Activated CD4-positive, alpha-beta T cell treated with anti-CD3 and anti-CD28 coated beads for 36 hours (primary cell): ENCODE data around the gene FAM170B. TPM values are rescaled to one million over a fixed set of nuclear protein-coding genes. Genes with fewer than 3 reads are reported as not detected.

Experiments
- ATAC-seq: fragments of 200-7000 bp; cut with Tn5 transposase; one replicate; pipeline ENCODE4 v1.10.0; 2021; ENCODE audit warnings: mild to moderate bottlenecking, moderate library complexity
- CTCF ChIA-PET: fragments of 350-600 bp; sonication (Branson Sonifier 250); formaldehyde crosslinking; loops from one replicate; lab custom pipeline; 2021; ENCODE audit warnings: antibody characterized with exemption; lab: Charles Lee
- POLR2A ChIA-PET: fragments of 350-600 bp; sonication (Branson Sonifier 250); formaldehyde crosslinking; loops from one replicate; lab custom pipeline; 2021; ENCODE audit warnings: antibody characterized with exemption, inconsistent platforms; lab: Charles Lee
- DNase-seq: peaks from one replicate; pipeline ENCODE4 v3.0.0-alpha.2; 2020
- H3K27ac Mint-ChIP-seq: one replicate; pipeline ENCODE4 v1.8.0; 2021; ENCODE audit warnings: mixed read lengths
- H3K27me3 Mint-ChIP-seq: one replicate; pipeline ENCODE4 v1.8.0; 2021; ENCODE audit warnings: mixed read lengths
- H3K36me3 Mint-ChIP-seq: one replicate; pipeline ENCODE4 v1.8.0; 2021; ENCODE audit warnings: low read depth, mixed read lengths
- H3K4me1 Mint-ChIP-seq: one replicate; pipeline ENCODE4 v1.8.0; 2021; ENCODE audit warnings: mixed read lengths
- H3K4me3 Mint-ChIP-seq: one replicate; pipeline ENCODE4 v1.8.0; 2021; ENCODE audit warnings: mild to moderate bottlenecking, moderate library complexity, mixed read lengths
- H3K9me3 Mint-ChIP-seq: one replicate; pipeline ENCODE4 v1.8.0; 2021; ENCODE audit warnings: low read depth, mixed read lengths
- intact Hi-C, 2 experiments: fragments of 100-400 bp; cut with DNase I in 1 of 2; cut with micrococcal nuclease in 1 of 2; formaldehyde crosslinking; loops; one replicate each; pipeline versions ENCODE4 v1.14.2 to v1.15.1; 2022 to 2024; cut with DNase I, micrococcal nuclease
- total RNA-seq, 2 experiments: library from RNA; stranded (reverse); gene quantifications; one replicate each; pipeline ENCODE4 v1.2.3, GENCODE V29; 2021

FAM170B gene
- total RNA-seq, 2 experiments from 2014 or later = not detected

GRCh38 chr10:49161411-49161997, 27.7 kb upstream of the FAM170B start:
- no peaks in the 10 kb centered on the region for H3K9me3 Mint-ChIP-seq
- ChIA-PET POLR2A (no interaction called here), CTCF (interaction anchor here (0.7 to 0.8 kb wide), 3 partner anchors 137 to 556 kb away, joined by 3 read pairs; no protein-coding TSS in a partner anchor)
- H3K27ac Mint-ChIP-seq = no peak overlapping the region
- DNase-seq (no peak), ATAC-seq (no peak)
- intact Hi-C loops = loop anchor here in 1 of 2 experiments (5.0 kb wide), 1 partner anchor 84 kb away; no protein-coding TSS in a partner anchor
- H3K4me3 Mint-ChIP-seq = no peak overlapping the region
- peaks cover 8% of the 10 kb centered on the region for H3K4me1 Mint-ChIP-seq
- no peaks in the 10 kb centered on the region for H3K36me3 Mint-ChIP-seq
- H3K27me3 Mint-ChIP-seq = peaks cover 4% of the 10 kb centered on the region

- Mint-ChIP-seq H3K4me3 (no peak overlapping the region), H3K4me1 (peaks cover 6% of the 10 kb centered on the region), H3K9me3 (no peaks in the 10 kb centered on the region), H3K27me3 (peaks cover 4% of the 10 kb centered on the region), H3K27ac (no peak overlapping the region), H3K36me3 (no peaks in the 10 kb centered on the region)
- ATAC-seq (no peak), DNase-seq (no peak)
- CTCF ChIA-PET = interaction anchor here (0.7 kb wide), 1 partner anchor 136 kb away, joined by 3 read pairs; no protein-coding TSS in a partner anchor
- POLR2A ChIA-PET = no interaction called here
- intact Hi-C loops = loop anchor here in 1 of 2 experiments (5.0 kb wide), 1 partner anchor 84 kb away; no protein-coding TSS in a partner anchor
Measured at GRCh38 chr10:49160814-49161213, 27.0 kb upstream of the FAM170B start.

- Mint-ChIP-seq H3K4me3 (no peak overlapping the region), H3K9me3 (no peaks in the 10 kb centered on the region), H3K36me3 (no peaks in the 10 kb centered on the region), H3K27me3 (peaks cover 4% of the 10 kb centered on the region), H3K27ac (no peak overlapping the region), H3K4me1 (peaks cover 6% of the 10 kb centered on the region)
- intact Hi-C loops = loop anchor here in 1 of 2 experiments (5.0 kb wide), 1 partner anchor 83 kb away; no protein-coding TSS in a partner anchor
- ATAC-seq (no peak), DNase-seq (no peak)
- ChIA-PET POLR2A (no interaction called here), CTCF (interaction anchor here (0.8 kb wide), 1 partner anchor 639 kb away, joined by 3 read pairs; no protein-coding TSS in a partner anchor)
Measured at GRCh38 chr10:49160110-49160509, 26.3 kb upstream of the FAM170B start.

DNA sequence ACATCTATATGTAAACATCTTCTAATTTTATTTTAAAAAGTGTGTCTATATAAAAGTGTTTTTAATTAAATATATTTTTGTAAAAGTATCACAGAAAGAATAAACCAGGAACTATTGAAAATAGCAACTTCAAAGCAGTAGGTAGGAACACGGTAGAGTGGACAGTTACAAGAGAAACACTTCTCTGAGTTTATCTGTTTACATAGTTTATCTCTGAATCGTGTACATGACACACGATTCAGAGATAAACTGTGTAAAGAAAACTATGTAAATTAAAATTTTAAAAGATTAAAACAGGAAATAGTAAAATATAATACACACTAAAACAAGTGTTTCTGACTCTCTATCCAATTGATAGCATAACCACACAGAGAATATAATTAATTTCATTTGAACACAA, 25.1 kb upstream of the FAM170B start:
- ATAC-seq (no peak), DNase-seq (no peak)
- H3K9me3 Mint-ChIP-seq = no peaks in the 10 kb centered on the region
- ChIA-PET POLR2A (no interaction called here), CTCF (no interaction called here)
- H3K27ac Mint-ChIP-seq = no peak overlapping the region
- H3K4me1 Mint-ChIP-seq = no peaks in the 10 kb centered on the region
- H3K27me3 Mint-ChIP-seq = peaks cover 4% of the 10 kb centered on the region
- intact Hi-C loops = no loop called here
- no peak overlapping the region for H3K4me3 Mint-ChIP-seq
- no peaks in the 10 kb centered on the region for H3K36me3 Mint-ChIP-seq

- POLR2A ChIA-PET = no interaction called here
- CTCF ChIA-PET = interaction anchor here (0.7 kb wide), 1 partner anchor 625 kb away, joined by 3 read pairs; no protein-coding TSS in a partner anchor
Measured at GRCh38 chr10:49158404-49158803, 24.6 kb upstream of the FAM170B start.

DNA sequence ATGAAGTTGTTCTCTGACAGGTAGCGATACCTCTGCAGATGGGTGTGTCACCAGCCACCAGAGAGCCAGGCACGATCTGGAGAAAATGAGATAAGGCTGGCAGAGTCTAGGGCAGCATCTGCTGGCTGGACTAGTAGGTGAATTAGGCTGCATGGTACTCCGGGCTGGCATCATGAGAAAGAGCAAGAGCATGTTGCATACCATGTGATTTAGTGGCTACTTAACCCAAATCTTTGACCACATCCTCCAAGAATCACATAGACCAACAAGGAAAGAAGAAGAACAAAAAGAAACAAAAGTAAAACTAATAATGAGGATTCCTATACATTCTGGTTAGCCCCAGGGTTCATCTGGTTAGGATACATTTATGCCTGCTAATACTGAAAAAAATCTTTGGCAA, 23.4 kb upstream of the FAM170B start:
- peaks cover 4% of the 10 kb centered on the region for H3K27me3 Mint-ChIP-seq
- ATAC-seq (no peak), DNase-seq (no peak)
- H3K9me3 Mint-ChIP-seq = no peaks in the 10 kb centered on the region
- intact Hi-C loops = no loop called here
- H3K4me1 Mint-ChIP-seq = no peaks in the 10 kb centered on the region
- ChIA-PET CTCF (no interaction called here), POLR2A (no interaction called here)
- no peak overlapping the region for H3K4me3 Mint-ChIP-seq
- no peak overlapping the region for H3K27ac Mint-ChIP-seq
- H3K36me3 Mint-ChIP-seq = no peaks in the 10 kb centered on the region

More at GRCh38 chr10:49158404-49158803, 24.6 kb upstream of the FAM170B start:
- Mint-ChIP-seq H3K9me3 (no peaks in the 10 kb centered on the region), H3K36me3 (no peaks in the 10 kb centered on the region), H3K27ac (no peak overlapping the region), H3K4me1 (no peaks in the 10 kb centered on the region), H3K4me3 (no peak overlapping the region), H3K27me3 (peaks cover 4% of the 10 kb centered on the region)
- DNase-seq (no peak), ATAC-seq (no peak)
- intact Hi-C loops = no loop called here

DNA sequence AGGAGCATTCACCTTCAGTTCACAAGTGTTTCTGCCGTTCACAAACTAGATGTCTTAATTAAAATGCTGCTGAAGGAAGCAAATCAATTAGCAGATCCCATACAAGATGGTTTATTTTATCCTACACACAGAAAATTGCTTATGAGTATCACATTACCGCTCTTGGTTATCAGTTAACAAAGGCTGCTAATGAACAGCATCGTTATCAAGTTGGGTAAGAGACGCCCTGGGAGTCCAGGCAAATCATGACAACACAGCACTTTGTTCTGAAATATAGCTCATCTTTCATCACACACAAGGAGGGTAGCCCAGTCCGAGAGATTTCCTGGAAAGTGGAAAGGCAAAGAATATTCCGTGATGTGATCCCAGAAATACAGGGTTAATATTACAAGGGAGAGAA, 20.8 kb upstream of the FAM170B start:
- ChIA-PET POLR2A (no interaction called here), CTCF (no interaction called here)
- DNase-seq = no peak
- Mint-ChIP-seq H3K9me3 (no peaks in the 10 kb centered on the region), H3K4me3 (no peak overlapping the region), H3K36me3 (no peaks in the 10 kb centered on the region), H3K27me3 (peaks cover 8% of the 10 kb centered on the region), H3K4me1 (no peaks in the 10 kb centered on the region), H3K27ac (no peak overlapping the region)
- intact Hi-C loops = no loop called here
- no peak for ATAC-seq

DNA sequence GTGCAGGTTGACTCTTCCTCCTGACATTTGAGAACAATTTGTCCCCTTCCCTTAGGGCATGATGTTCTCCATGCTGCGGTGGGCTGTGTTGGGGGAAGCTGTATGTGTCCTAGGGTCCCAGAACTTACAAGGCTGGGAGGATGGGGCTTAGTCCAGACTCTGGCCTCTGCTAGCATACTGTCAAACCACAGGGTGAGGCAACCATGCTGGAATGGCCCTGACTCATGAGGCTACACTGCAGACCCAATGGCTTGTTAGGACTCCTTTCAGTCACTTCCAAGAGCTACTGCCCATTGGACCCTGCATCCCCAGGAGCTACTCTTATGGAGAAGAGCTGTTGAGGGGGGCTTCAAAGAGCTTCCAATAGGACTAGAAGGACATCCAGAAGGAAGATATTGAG, 20.1 kb upstream of the FAM170B start:
- DNase-seq (no peak), ATAC-seq (no peak)
- no peaks in the 10 kb centered on the region for H3K36me3 Mint-ChIP-seq
- H3K4me3 Mint-ChIP-seq = no peak overlapping the region
- no peaks in the 10 kb centered on the region for H3K4me1 Mint-ChIP-seq
- POLR2A ChIA-PET = interaction anchor here (0.6 kb wide), 1 partner anchor 30 kb away, joined by 3 read pairs; no protein-coding TSS in a partner anchor
- CTCF ChIA-PET = no interaction called here
- H3K27me3 Mint-ChIP-seq = peaks cover 8% of the 10 kb centered on the region
- intact Hi-C loops = no loop called here
- H3K9me3 Mint-ChIP-seq = no peaks in the 10 kb centered on the region
- H3K27ac Mint-ChIP-seq = no peak overlapping the region

GRCh38 chr10:49153115-49153514, 19.3 kb upstream of the FAM170B start:
- POLR2A ChIA-PET = no interaction called here
- Mint-ChIP-seq H3K9me3 (peaks cover 5% of the 10 kb centered on the region), H3K27ac (no peak overlapping the region), H3K4me1 (no peaks in the 10 kb centered on the region), H3K27me3 (peaks cover 11% of the 10 kb centered on the region), H3K4me3 (no peak overlapping the region), H3K36me3 (no peaks in the 10 kb centered on the region)
- DNase-seq = no peak
- CTCF ChIA-PET = interaction anchor here (0.6 kb wide), 1 partner anchor 283 kb away, joined by 3 read pairs; no protein-coding TSS in a partner anchor
- no peak for ATAC-seq
- intact Hi-C loops = no loop called here

DNA sequence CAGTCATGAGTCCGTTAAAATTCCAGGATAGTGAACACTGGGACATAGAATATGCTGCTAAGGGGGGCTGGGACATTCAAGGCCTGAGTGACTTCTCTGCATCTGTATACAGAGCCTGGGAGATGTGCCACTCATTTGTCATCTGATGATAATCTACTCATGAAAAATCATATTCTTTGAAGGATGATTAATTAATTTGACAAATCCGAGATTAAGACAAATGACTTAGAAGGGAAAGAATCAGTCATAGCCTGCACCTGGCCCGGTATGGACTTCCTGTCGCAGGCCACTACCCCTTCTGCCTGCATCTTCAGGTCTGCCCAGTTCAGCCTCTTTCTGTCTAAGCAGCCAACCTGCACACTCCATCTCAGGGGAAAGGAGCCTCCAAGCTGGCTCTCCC, 18.8 kb upstream of the FAM170B start:
- Mint-ChIP-seq H3K4me1 (no peaks in the 10 kb centered on the region), H3K27me3 (peaks cover 10% of the 10 kb centered on the region), H3K4me3 (no peak overlapping the region), H3K36me3 (no peaks in the 10 kb centered on the region), H3K9me3 (peaks cover 7% of the 10 kb centered on the region), H3K27ac (no peak overlapping the region)
- ChIA-PET POLR2A (no interaction called here), CTCF (interaction anchor here (0.6 kb wide), 1 partner anchor 282 kb away, joined by 3 read pairs; no protein-coding TSS in a partner anchor)
- intact Hi-C loops = no loop called here
- ATAC-seq = peak; percentile 39
- DNase-seq = no peak

- ATAC-seq (no peak), DNase-seq (no peak)
- Mint-ChIP-seq H3K4me1 (no peaks in the 10 kb centered on the region), H3K27me3 (peaks cover 9% of the 10 kb centered on the region), H3K9me3 (peaks cover 11% of the 10 kb centered on the region), H3K4me3 (no peak overlapping the region), H3K36me3 (no peaks in the 10 kb centered on the region), H3K27ac (no peak overlapping the region)
- intact Hi-C loops = no loop called here
- POLR2A ChIA-PET = no interaction called here
- CTCF ChIA-PET = no interaction called here
Measured at GRCh38 chr10:49152037-49152436, 18.2 kb upstream of the FAM170B start.

DNA sequence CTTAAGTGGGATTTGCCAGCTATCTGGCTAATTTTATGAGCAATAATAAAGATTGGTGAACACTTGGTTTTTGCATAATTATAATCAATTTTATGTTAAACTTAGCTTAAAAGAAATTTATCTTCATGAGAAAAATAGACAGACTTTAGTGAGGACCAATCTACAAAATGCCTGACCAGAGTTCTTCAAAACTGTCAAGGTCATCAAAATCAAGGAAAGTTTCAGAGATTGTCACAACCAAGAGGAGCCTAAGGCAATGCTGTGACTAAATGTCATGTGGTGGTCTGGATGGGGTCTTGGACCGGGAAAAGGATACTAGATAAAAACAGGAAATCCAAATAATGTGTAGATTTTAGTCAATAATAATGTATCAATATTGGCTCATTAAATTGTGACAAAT, 17.7 kb upstream of the FAM170B start:
- peaks cover 7% of the 10 kb centered on the region for H3K27me3 Mint-ChIP-seq
- H3K4me3 Mint-ChIP-seq = no peak overlapping the region
- intact Hi-C loops = no loop called here
- H3K9me3 Mint-ChIP-seq = peaks cover 11% of the 10 kb centered on the region
- CTCF ChIA-PET = interaction anchor here (0.6 kb wide), 1 partner anchor 9 kb away, joined by 3 read pairs; no protein-coding TSS in a partner anchor
- no peak overlapping the region for H3K27ac Mint-ChIP-seq
- POLR2A ChIA-PET = no interaction called here
- no peaks in the 10 kb centered on the region for H3K4me1 Mint-ChIP-seq
- no peaks in the 10 kb centered on the region for H3K36me3 Mint-ChIP-seq
- ATAC-seq = no peak
- DNase-seq = no peak
